Measurements from ENCODE around the gene GALNT13. TPM values are rescaled to one million over a fixed set of nuclear protein-coding genes. Genes with fewer than 3 reads are reported as not detected.

Gene GALNT13
- total RNA-seq, 2 experiments from 2014 or later, result 0.26 to 0.64 TPM

DNA sequence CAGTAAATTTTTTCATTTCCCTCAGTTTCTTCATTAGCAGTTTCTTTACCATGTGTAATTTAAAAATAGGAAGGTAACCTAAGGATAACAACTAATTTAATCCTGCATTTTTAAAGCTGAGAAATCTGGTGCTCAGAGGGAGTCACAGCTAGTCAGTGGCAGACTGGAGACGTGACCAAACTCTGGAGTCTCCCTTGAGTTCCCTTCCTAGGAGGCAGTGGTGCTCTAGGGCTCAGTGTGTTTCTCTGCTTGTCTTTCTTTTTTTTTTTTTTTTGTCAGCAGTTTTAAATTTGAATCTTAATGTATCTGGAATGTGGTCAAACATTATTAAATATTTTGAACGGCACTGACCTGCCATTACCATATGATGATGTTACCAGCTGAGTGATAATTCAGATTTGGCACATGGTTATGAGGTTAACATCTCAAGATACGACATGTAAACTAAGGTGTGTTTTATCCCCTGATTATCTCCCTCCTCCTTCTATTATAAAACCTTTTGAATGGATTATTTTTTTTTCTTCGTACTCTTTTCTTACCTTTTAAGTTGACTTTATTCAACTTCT lies 226.2 kb downstream of the GALNT13 start:
- no peak overlapping the region for H3K27ac Mint-ChIP-seq
- DNase-seq, result no peak
- H3K27me3 Mint-ChIP-seq, result no peaks in the 10 kb centered on the region
- H3K4me1 Mint-ChIP-seq, result no peaks in the 10 kb centered on the region
- POLR2A ChIA-PET, result no interaction called here
- no peak overlapping the region for H3K4me3 Mint-ChIP-seq
- H3K36me3 Mint-ChIP-seq, result no peaks in the 10 kb centered on the region
- H3K9me3 Mint-ChIP-seq, result no peaks in the 10 kb centered on the region
- no peak for ATAC-seq (ENCODE audit: low read depth)

DNA sequence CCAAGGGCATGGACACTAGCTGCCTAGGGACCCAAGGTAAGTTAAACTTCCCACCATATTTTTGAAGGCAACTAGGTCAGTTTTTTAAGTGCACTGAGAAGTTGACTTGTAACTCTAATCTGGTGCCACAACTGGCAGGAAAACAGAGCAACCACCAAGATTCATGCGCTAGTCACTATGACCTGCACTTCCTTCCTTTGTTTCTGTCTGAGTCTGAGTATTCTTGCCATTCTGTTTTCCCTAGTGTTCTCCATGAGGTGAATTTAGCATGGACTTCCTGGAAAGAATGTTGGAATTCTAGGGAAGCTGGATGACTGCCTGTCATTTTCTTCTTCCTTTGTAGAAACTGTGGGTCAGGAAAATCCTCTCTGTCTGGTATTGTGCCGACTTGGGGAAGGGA lies 249.0 kb downstream of the GALNT13 start:
- ATAC-seq (ENCODE audit: low read depth) (no peak), DNase-seq (no peak)
- no peak overlapping the region for H3K4me3 Mint-ChIP-seq
- H3K27ac Mint-ChIP-seq, result no peak overlapping the region
- POLR2A ChIA-PET, result no interaction called here
- H3K9me3 Mint-ChIP-seq, result peaks cover 9% of the 10 kb centered on the region
- no peaks in the 10 kb centered on the region for H3K27me3 Mint-ChIP-seq
- H3K36me3 Mint-ChIP-seq, result no peaks in the 10 kb centered on the region
- H3K4me1 Mint-ChIP-seq, result no peaks in the 10 kb centered on the region

DNA sequence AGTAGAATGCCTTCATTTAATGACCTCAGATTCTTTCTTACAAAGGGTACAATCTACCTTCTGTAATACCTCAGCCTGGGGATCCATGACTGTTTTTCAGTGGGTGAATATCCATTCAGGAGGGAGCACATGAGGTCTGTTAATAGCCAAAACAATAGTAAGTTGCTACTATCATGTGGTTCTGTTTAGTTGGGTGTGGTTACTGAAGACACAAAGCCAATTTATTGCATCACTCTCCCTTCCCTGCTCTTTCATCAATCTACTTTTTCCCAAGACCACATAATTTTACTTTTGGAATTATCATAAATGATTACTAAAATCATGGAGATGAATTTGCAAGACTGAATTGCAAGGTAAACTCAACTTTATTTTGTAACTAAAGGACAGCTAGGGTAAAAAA lies 254.2 kb downstream of the GALNT13 start:
- ATAC-seq (ENCODE audit: low read depth), result no peak
- no peaks in the 10 kb centered on the region for H3K27me3 Mint-ChIP-seq
- peaks cover 2% of the 10 kb centered on the region for H3K9me3 Mint-ChIP-seq
- H3K27ac Mint-ChIP-seq, result no peak overlapping the region
- POLR2A ChIA-PET, result no interaction called here
- DNase-seq, result no peak
- H3K4me1 Mint-ChIP-seq, result no peaks in the 10 kb centered on the region
- H3K4me3 Mint-ChIP-seq, result no peak overlapping the region
- no peaks in the 10 kb centered on the region for H3K36me3 Mint-ChIP-seq

DNA sequence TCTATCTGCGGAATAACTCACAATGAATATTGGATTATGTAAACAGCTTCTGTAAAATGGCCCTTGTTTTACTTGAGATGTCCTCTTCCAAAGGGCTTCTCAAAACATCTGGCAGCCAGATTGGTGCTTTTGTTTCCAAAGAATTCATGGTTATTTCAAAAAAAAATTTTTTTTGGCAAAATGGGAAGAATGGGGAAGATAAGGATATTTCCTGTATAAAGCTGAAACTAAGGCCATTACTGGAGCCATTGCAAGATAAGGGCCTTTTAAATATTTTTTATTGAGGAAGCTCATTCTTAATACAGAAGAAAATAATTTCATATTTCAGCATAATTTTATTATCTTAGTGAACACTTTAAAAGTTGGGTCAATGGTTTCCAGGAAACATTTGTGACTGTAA lies 259.1 kb downstream of the GALNT13 start:
- Mint-ChIP-seq H3K4me3 (no peak overlapping the region), H3K27ac (no peak overlapping the region), H3K9me3 (no peaks in the 10 kb centered on the region), H3K4me1 (no peaks in the 10 kb centered on the region), H3K36me3 (no peaks in the 10 kb centered on the region), H3K27me3 (no peaks in the 10 kb centered on the region)
- POLR2A ChIA-PET, result no interaction called here
- no peak for ATAC-seq (ENCODE audit: low read depth)
- no peak for DNase-seq

DNA sequence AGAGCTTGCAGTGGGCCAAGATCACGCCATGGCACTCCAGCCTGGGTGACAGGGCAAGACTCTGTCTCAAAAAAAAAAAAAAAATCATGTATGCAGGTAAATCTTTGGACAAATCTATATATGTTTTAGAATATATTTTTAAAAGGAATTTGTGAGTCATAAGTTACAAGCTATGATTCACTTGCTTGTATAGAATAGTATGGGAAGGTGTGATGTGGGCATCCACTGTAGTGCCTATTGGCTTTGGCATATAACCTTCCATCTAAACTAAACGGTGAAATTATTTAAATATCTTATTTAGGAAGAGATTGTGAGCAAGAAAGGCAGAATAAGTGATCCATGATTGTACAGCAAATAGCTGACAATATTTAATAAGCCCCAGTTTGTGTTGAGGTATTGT lies 261.1 kb downstream of the GALNT13 start:
- no peak overlapping the region for H3K4me3 Mint-ChIP-seq
- DNase-seq (no peak), ATAC-seq (ENCODE audit: low read depth) (no peak)
- POLR2A ChIA-PET, result no interaction called here
- H3K36me3 Mint-ChIP-seq, result no peaks in the 10 kb centered on the region
- H3K9me3 Mint-ChIP-seq, result no peaks in the 10 kb centered on the region
- no peaks in the 10 kb centered on the region for H3K27me3 Mint-ChIP-seq
- H3K27ac Mint-ChIP-seq, result no peak overlapping the region
- no peaks in the 10 kb centered on the region for H3K4me1 Mint-ChIP-seq

DNA sequence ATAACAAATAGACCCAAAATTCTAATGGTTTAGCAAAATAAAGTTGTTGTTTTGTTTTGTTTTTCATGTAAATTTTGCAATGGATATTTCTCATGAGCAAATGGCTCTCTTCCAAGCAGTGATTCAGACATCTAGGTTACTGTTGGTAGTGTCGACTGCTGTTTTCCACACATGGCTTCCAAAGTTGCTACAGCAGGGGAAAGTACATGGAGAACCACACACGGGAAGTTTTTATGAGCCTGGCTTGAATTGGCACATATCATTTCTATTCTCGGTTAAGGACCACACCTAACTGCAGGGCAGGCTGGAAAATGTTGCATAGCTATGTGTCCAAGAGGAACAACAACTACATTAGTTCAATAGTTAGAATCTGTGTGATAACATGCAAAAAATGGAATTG lies 262.1 kb downstream of the GALNT13 start:
- no peaks in the 10 kb centered on the region for H3K4me1 Mint-ChIP-seq

DNA sequence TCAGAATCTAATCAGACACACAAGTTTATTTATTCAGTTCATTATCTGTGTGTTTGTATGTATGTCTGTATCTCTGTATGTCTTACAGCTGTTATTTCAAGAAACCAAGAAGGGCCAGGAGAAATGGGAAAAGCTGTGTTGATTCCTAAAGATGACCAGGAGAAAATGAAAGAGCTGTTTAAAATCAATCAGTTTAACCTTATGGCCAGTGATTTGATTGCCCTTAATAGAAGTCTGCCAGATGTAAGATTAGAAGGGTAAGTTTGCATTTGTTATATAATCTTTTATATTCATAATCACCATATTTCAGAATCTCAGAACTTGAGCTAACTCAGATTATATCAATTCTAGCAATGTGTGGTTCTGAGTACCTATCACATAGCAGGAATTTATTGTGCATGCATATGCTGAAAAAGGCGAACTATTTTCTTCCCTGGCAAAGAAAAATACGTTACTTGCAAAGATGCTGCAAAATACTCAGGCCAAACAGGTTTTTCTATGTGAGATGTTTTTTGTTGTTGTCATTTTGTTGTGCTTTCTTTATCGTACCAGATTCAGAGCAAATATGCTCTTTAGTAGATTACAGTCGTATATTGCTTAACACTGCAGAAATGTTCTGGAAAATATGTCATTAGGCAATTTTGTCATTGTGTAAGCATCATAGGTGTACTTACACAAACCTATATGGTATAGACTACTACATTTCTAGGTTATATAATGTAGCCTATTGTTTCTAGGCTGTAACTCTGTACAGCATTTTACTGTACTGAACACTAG lies 268.7 kb downstream of the GALNT13 start:
- Mint-ChIP-seq H3K36me3 (no peaks in the 10 kb centered on the region), H3K27me3 (no peaks in the 10 kb centered on the region), H3K4me3 (no peak overlapping the region), H3K9me3 (no peaks in the 10 kb centered on the region), H3K27ac (no peak overlapping the region), H3K4me1 (no peaks in the 10 kb centered on the region)
- POLR2A ChIA-PET, result no interaction called here
- no peak for ATAC-seq (ENCODE audit: low read depth)
- no peak for DNase-seq

More for the DNA sequence above, 262.1 kb downstream of the GALNT13 start:
- no peaks in the 10 kb centered on the region for H3K9me3 Mint-ChIP-seq
- POLR2A ChIA-PET, result no interaction called here
- DNase-seq, result no peak
- no peak overlapping the region for H3K27ac Mint-ChIP-seq
- no peaks in the 10 kb centered on the region for H3K36me3 Mint-ChIP-seq
- no peaks in the 10 kb centered on the region for H3K27me3 Mint-ChIP-seq
- H3K4me3 Mint-ChIP-seq, result no peak overlapping the region
- ATAC-seq (ENCODE audit: low read depth), result no peak

DNA sequence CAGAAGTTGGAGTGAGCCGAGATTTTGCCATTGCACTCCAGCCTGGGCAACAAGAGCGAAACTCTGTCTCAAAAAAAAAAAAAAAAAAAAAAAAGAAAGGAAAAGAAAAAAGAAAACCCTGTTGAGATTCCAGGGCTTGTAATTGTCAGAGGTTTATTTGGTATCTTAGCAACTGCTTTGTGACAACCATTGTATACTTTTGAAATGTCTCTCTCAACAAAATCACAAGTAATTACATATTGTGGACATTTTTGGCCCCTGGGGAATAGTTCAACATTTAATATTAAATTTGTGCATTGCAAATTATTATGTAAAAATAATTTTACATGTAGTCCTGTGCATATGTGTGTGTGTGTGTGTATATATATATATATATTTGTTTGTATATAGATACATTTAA lies 270.8 kb downstream of the GALNT13 start:
- H3K9me3 Mint-ChIP-seq, result peaks cover 1% of the 10 kb centered on the region
- no peaks in the 10 kb centered on the region for H3K27me3 Mint-ChIP-seq
- no peak for DNase-seq
- H3K4me3 Mint-ChIP-seq, result no peak overlapping the region
- no peak for ATAC-seq (ENCODE audit: low read depth)
- POLR2A ChIA-PET, result no interaction called here
- no peaks in the 10 kb centered on the region for H3K36me3 Mint-ChIP-seq
- H3K27ac Mint-ChIP-seq, result no peak overlapping the region
- no peaks in the 10 kb centered on the region for H3K4me1 Mint-ChIP-seq

DNA sequence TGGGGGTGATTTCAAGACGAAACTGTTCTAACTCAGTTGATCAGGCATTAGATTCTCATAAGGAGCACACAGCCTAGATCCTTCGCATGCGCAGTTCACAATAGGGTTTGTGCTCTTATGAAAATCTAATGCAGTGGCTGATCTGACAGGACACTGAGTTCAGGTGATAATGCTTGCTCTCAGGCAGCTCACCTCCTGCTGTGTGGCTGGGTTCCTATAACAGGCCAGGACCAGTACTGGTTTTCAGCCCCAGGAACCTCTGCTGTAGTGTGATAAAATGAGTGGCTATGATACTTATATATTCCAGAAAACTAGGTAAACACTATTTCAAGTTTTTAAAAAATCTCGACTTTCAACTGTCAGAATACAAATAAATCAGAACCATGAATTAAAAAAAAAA lies 271.4 kb downstream of the GALNT13 start:
- H3K27me3 Mint-ChIP-seq, result no peaks in the 10 kb centered on the region
- H3K4me3 Mint-ChIP-seq, result no peak overlapping the region
- ATAC-seq (ENCODE audit: low read depth) (no peak), DNase-seq (no peak)
- H3K36me3 Mint-ChIP-seq, result no peaks in the 10 kb centered on the region
- H3K27ac Mint-ChIP-seq, result no peak overlapping the region
- H3K4me1 Mint-ChIP-seq, result no peaks in the 10 kb centered on the region
- POLR2A ChIA-PET, result no interaction called here
- H3K9me3 Mint-ChIP-seq, result peaks cover 1% of the 10 kb centered on the region

DNA sequence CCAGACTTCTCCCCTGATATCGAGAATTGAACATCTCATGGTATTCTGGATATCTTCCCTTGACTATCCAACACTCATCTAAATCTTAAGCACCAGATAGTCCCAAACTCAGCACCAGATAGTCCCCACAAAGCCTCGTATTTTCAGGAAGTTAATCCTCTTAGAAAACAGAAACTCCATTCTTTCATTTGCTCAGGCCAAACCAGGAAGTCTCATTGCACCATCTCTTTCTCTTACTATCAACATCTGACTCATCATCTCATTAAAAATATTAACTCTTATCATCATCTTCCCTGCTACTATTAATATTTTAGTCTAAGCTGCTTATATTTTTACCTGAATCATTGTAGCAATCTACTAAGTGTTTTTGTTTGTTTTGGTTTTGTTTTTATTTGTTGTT lies 286.4 kb downstream of the GALNT13 start:
- H3K4me1 Mint-ChIP-seq, result no peaks in the 10 kb centered on the region
- POLR2A ChIA-PET, result no interaction called here

DNA sequence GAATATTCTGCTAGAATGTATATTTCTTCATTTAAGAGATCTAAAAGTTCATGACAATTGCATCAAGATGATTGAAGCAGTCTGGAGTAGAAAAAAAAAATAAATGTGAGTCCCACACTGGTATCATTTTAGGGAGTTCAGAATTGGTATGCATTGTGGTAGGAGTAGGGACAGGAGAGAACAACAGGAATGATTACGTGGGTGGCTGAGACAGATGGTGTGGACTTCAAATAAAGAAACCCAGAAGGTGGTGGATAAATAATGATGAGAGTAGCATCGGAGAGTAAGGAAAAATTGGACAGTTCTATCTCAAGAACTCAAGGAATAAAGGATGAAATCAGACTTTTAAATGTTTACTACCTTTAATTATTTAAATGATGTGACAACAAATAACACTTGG lies 289.6 kb downstream of the GALNT13 start:
- Mint-ChIP-seq H3K4me1 (no peaks in the 10 kb centered on the region), H3K4me3 (no peak overlapping the region), H3K9me3 (peaks cover 2% of the 10 kb centered on the region), H3K27me3 (no peaks in the 10 kb centered on the region), H3K36me3 (no peaks in the 10 kb centered on the region), H3K27ac (no peak overlapping the region)
- no peak for DNase-seq
- ATAC-seq (ENCODE audit: low read depth), result no peak
- POLR2A ChIA-PET, result no interaction called here

More for the DNA sequence above, 286.4 kb downstream of the GALNT13 start:
- DNase-seq (no peak), ATAC-seq (ENCODE audit: low read depth) (no peak)
- H3K36me3 Mint-ChIP-seq, result no peaks in the 10 kb centered on the region
- H3K27ac Mint-ChIP-seq, result no peak overlapping the region
- no peaks in the 10 kb centered on the region for H3K27me3 Mint-ChIP-seq
- no peak overlapping the region for H3K4me3 Mint-ChIP-seq
- peaks cover 2% of the 10 kb centered on the region for H3K9me3 Mint-ChIP-seq

DNA sequence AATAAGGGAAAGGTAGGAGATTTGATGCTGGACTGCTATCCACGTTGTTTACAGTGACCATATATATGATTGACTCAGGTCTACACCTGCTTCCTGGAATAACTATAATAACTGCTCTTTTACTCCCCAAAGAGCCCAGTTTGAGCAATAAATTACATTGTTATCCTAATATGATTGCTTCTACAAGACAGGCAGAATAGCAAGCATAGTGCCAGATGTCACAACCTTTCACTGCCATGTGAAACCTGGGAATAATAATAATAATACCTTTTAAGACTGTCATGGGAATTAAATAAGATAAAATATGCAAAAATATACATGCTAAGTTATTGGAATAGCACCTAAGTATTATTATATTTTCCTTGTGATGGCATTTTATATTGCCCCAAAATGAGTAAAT lies 298.7 kb downstream of the GALNT13 start:
- Mint-ChIP-seq H3K4me3 (no peak overlapping the region), H3K36me3 (no peaks in the 10 kb centered on the region), H3K27me3 (no peaks in the 10 kb centered on the region), H3K27ac (no peak overlapping the region), H3K9me3 (peaks cover 5% of the 10 kb centered on the region), H3K4me1 (no peaks in the 10 kb centered on the region)
- no peak for ATAC-seq (ENCODE audit: low read depth)
- no peak for DNase-seq
- POLR2A ChIA-PET, result no interaction called here

DNA sequence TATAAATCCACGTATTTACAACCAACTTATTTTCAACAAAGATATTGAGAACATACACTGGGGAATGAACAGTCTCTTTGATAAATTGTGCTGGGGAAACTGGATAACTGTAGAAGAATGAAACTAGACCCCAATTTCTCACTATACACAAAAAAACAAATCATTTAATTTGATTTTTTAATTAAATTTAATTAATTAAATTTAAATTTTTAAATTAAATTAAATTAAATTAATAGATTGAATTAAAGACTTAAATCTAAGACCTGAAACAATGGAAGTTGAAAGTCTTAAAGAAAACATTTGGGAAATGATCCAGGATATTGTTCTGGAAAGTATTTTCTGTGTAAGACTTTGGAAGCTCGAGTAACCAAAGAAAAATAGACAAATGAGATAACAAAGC lies 301.4 kb downstream of the GALNT13 start:
- Mint-ChIP-seq H3K4me3 (no peak overlapping the region), H3K27me3 (no peaks in the 10 kb centered on the region), H3K9me3 (peaks cover 3% of the 10 kb centered on the region), H3K4me1 (no peaks in the 10 kb centered on the region), H3K27ac (no peak overlapping the region), H3K36me3 (no peaks in the 10 kb centered on the region)
- DNase-seq (no peak), ATAC-seq (ENCODE audit: low read depth) (no peak)
- POLR2A ChIA-PET, result no interaction called here

DNA sequence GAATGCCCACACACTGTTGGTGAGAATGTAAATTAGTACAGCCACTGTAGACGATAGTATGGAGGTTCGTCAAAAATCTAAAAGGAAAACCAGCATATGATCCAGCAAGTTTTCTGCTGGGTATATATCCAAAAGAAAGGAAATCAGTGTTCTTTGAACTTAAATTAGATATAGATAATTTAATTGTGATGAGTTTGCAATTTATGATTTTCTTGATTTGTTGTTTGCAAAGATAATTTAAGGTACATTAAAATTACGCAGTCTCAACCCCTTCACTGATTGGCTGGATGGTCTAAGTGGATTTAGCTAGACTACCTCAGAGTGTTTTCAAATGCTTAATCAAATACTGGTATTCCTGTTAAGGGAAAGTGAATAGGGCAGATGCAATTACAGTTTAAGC lies 302.2 kb downstream of the GALNT13 start:
- ATAC-seq (ENCODE audit: low read depth) (no peak), DNase-seq (no peak)
- Mint-ChIP-seq H3K9me3 (peaks cover 3% of the 10 kb centered on the region), H3K4me1 (no peaks in the 10 kb centered on the region), H3K27me3 (no peaks in the 10 kb centered on the region), H3K36me3 (no peaks in the 10 kb centered on the region), H3K4me3 (no peak overlapping the region), H3K27ac (no peak overlapping the region)
- POLR2A ChIA-PET, result no interaction called here
